ENCODE measurements around the gene RNF167.
A peak's percentile ranks its signal among the peaks of the same experiment; 100 is the strongest.

Gene RNF167

DNA sequence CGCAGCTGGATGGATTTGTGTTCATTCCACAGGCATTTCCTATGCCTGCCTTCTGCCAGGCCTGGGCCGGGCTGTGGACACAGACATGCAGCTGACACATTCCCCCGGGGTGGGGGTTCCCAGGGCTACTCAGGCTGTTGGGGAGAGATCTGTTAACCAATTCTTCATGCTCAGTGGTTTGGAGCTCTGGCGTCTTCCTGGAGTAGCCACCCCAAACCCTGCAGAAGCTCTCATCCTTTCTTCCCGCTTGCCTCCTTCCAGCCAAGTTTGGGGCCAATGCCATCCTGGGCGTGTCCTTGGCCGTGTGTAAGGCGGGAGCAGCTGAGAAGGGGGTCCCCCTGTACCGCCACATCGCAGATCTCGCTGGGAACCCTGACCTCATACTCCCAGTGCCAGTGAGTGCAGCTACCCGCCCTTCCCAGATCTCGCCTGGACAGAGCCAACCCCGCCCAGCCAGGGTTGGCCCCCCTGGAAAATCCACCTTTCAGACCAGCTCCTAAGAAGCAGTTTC, 13.4 kb downstream of the RNF167 start:
- no peak for DNase-seq (ENCODE audit: low read depth, low spot score)

DNA sequence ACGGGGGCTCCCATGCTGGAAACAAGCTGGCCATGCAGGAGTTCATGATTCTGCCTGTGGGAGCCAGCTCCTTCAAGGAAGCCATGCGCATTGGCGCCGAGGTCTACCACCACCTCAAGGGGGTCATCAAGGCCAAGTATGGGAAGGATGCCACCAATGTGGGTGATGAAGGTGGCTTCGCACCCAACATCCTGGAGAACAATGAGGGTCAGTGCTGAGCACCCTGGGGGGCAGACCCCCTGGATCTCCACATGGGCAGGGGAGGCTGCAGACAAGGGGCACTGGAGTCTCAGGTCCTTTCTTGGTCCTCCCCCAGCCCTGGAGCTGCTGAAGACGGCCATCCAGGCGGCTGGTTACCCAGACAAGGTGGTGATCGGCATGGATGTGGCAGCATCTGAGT, 15.0 kb downstream of the RNF167 start:
- DNase-seq (ENCODE audit: low read depth, low spot score): no peak

DNA sequence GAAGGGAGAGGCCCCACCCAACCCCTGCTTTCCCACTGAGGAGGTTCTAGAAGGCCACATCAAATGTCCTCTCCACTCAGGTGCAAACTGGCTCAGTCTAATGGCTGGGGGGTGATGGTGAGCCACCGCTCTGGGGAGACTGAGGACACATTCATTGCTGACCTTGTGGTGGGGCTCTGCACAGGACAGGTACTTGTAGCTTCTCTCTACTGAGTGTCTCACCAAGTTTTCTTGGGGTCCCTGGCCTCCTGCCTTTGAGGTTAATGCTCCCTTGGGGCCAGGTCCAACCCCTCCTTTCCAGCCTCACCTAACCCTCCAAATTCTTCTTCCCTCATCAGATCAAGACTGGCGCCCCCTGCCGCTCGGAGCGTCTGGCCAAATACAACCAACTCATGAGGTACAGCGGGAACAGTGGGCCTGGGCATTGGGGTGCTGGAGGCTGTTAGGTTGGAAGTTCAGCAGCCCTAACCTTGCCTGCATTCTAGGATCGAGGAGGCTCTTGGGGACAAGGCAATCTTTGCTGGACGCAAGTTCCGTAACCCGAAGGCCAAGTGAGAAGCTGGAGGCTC, 16.5 kb downstream of the RNF167 start:
- no peak for DNase-seq (ENCODE audit: low read depth, low spot score)

DNA sequence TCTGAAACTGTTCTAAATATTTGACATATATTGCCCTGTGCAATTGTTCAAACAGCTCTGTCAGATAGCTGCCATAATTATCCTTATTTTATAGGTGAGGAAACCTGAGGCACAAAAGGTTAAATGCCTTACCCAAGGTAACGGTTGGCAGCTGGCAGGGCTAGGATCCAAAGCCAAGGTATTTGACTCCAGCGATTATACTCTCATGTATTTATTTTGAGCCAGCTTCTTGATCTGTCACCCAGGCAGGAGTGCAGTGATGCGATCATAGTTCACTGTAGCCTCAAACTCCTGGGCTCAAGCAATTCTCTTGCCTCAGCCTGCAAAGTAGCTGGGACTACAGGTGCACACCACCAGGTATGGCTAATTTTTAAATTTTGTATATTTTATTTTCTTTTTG, 18.0 kb downstream of the RNF167 start:
- DNase-seq (ENCODE audit: low read depth, low spot score): no peak

DNA sequence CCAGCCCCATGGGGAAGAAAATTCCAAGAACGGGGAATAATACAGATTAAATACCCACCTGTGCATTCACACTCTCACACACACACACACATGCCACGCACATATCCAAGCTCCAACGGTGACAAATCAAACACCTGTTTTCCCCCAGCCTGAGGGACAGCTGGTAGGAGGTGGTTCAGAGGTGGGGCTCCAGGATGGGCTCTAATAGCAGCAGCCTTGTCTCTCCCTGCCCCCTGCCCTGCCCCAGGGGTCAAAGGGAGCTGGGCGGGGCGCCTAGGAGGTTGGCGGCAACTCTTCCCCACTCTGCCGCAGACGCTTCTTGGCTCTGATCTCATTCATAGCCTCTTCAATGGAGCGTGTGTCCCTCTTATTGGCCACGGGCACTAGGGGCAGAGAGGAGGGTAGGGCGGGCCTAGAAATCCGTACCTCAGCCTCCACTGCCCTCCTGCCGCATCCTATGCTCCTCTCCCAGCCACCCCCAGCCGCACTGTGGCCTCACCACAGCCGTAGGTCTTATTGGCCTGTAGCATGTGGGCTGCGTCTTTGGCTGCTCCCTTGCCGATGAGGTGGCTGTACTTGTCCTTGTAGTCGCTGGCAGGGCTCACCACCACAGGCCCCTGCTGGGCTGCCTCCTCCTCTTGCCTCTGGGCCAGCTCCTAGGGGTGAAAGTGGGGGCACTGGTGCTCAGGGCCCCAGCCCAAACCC, 19.3 kb downstream of the RNF167 start:
- DNase-seq (ENCODE audit: low read depth, low spot score): no peak

DNA sequence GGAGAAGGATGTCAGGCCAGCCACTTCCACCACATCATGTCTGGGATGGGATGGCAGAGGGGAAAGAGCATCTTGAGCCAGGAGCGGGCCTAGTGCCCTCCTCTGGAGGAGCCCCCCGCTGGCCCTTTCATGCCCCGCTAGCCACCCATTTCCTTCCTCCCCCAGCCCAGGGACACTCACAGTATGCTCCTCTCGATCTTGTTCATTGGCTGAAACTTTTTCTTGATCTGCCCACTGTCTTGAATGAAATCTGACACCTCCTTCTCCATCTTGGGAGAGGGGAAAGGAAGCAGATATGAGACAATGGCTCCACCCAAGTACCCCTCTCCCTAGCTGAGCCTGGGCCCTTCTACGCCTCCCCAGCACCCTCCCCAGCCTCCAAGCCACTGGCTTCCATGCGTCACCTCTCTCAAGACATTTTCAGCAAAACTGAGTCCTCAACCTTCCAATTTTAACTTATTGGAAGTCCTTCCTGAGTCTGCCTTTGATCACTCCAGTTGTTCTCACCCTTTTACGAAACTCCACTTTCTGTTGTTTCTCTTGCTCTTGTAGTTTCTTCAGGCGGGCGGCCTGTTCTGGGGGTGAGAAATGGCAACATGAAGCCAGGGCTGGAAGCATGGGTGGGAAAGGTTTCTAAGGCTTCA, 20.3 kb downstream of the RNF167 start:
- no peak for DNase-seq (ENCODE audit: low read depth, low spot score)

DNA sequence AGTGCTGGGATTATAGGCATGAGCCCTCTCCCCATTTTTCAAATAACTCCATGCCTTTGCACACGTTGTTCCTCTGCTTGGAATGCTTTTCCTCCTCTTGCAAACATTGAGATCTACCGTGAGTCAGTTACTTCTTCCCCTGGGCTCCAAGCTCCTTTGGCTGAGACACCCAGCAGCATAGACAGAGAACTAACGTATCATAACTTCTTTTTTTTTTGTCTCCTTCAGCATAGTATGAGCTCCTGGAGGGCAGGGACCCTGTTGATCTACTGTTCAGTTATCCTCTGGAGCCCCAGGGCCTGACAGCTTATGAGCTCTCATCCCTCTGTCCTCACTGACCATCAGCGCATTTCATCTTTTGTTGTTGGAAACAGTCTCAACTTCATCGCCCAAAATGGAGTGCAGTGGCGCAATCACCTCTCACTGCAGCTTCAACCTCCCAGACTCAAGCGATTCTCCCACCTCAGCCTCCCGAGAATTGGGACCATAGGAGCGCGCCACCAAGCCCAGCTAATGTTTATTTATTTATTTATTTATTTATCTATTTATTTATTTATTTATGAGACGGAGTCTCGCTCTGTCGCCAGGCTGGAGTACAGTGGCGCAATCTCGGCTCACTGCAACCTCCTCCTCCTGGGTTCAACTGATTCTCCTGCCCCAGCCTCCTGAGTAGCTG, 25.4 kb downstream of the RNF167 start:
- no peak for DNase-seq (ENCODE audit: low read depth, low spot score)

DNA sequence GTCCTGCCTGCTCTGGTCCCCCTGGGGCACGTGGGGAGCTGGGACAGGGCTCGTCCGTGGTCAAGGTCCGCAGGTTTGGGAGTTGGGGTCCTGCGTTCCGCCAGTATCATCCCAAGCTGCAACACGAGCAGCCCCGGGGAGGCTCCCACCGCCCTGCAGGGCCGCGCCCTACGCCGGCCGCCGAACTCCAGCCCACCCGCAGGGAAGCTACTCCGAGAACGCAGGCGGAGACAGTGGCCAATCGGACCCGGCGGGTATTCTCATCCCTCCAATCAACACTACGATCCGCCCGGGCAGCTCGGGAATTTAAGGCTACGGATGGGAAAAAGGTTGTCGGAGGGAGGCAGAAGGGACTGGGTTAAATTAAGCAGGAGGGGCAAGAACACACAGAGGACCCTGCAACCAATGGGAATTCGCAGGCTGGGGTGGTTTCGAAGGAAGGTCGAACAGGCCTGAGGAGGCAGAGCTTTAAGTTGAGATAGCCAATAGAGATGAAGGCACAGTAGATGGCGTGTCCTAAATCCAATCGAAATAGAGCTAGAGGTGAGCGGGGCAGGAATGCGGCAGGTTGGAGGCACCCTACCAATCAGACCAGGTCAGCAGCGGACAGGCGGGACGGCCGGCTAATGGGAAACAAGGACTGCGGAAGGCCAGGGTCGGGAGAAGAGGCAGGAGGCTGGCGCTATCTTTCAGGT, 26.9 kb downstream of the RNF167 start:
- peak; percentile 99 for DNase-seq (ENCODE audit: low read depth, low spot score)

DNA sequence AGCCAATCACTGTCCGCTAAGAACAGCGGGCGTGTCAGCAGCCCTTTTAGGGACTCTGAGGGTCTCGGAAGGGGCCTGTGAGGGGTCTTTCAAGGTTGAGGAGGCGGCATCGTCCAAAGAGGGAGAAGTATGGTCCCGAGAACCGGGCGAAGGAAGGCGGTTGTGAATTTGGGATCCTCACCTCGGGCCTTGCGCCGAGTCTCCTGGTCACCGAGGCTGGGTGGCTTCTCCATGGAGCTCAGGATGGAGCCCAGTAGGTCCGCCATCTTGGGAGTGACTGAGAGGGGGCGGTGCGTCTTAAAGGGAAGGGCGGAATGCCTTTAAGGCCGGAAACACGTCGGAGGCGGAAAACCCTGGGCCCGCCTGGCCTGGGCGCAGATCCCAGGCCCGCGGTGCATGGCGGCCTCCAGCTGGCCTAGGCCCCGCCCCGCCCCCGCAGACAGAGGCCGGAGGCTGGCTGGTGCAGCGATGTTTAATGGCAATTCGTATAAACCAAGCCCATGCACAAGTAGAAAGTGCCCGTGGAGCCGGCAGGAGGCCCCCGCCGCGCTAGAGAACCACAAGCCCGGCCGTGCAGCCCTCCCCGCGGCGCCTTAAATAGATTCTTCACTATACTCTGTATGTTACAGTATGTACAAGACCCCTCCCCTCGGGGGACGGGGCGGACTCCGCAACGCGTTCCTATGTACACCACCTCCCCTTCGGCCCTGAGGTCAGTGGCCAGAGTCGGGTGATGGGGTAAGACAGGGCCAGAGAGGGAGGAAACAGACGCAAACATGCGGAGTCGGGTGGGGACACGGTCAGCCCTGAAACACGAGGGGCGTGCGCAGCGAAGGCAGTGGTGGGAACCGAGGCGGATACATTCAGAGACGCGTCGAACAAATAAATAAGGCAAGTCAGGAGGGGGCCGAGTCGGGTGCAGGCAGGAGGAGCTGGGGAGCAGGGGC, 27.7 kb downstream of the RNF167 start, which contains the start of gene SPAG7:
TSS of gene SPAG7 (minus strand) at position 279 of the 947 bp plus-strand sequence. CDS start at position 266, 13 bp downstream.
- DNase-seq (ENCODE audit: low read depth, low spot score): peak; percentile 97

DNA sequence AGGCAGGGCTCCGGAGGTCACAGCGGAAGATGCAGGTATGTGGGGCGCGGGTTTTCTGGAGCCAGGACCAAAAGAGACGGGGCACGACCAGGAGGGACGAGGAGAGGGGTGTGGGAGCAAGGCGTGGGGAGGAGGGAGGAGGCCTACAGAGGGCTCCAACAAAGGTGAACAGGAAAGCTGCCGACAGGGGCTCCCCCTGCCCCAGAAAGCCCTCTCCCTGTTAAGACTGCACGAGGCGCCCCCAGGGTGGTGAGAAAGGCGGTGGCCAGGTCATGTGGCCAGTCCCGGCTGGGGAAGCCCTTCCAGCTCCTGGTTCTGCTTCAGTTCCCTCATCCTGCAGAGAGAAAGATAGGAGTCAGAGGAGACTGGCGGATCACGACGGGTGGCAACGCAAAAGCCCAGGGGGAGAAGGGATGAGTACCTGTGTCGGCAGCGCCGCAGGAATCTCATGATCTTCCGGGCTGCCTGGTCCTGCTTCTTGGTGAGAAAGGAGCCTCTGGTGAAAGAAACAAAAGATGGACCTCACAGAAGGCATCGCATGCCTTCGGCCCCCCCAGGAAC, 28.5 kb downstream of the RNF167 start:
- DNase-seq (ENCODE audit: low read depth, low spot score): no peak

DNA sequence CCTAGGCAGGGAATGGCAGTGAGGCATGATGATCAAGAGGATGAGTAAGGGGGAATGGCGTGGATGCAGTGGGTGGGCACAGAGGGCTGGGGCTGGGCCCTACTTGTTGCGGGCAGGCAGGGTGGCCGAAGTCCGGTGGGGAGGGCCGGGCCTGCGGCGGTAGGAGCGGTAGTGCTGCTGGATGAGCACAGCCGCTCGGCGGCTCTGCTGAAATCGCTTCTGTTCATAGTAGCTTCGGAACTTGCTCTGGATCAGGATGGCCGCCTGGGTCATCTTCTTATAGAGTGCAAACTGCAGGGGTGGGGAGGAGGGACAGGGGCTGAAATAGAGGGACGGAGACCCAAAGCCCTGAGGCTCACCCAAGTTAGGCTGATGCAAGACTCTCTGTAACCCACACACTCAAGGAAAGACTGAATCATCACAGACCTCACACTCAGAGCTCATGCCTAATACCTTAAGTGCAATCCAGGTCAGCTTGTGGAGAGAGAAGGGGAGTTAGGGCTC, 29.0 kb downstream of the RNF167 start:
- no peak for DNase-seq (ENCODE audit: low read depth, low spot score)

DNA sequence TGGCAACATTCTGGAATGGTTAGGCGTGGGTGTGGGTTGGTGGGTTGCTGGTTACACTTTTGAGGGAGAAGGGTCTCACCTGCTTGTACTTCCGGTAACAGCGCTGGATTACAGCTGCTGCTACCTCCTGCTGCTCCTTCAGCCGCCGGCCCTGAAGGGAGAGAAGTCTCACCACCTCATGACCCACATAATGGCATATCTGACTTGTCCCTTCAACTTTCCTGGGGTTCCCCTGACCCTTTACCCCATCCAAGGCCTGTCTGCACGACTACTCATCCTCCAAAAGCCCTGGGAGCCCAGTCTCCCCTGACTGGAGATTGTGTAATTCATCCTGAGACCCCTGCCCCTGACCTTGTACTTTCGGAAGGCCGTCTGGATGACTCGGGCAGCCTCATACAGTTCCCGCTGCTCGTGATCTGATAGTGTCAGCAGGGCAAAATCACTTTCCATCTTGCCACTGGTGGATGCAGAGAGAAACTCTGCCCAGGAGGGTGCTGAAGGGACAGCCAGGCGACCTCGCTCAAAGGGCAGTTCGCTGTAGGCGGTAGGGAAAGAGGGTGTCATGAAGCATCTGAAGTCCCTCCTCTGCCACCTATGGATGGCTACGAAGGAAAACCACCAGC, 29.6 kb downstream of the RNF167 start:
- no peak for DNase-seq (ENCODE audit: low read depth, low spot score)

DNA sequence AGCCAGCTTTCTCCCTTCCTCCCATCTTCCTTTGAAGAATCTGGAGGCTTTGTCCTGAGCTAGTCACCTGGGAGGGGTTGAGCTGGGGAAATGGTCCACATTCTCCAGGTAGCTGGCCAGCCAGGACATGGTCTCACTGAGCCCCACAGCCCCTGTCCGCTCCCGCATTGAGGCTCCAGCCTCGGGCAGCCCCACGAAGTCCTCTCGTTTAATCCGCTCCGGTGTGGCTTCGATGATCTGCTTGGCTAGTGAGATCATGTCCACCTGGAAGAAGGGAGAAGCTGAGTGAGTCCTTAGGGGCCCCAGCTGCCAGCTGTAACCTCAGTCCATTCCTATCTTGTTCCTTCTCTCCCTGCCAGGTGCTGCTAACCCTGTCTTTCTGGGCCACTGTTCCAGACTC, 30.2 kb downstream of the RNF167 start:
- no peak for DNase-seq (ENCODE audit: low read depth, low spot score)

DNA sequence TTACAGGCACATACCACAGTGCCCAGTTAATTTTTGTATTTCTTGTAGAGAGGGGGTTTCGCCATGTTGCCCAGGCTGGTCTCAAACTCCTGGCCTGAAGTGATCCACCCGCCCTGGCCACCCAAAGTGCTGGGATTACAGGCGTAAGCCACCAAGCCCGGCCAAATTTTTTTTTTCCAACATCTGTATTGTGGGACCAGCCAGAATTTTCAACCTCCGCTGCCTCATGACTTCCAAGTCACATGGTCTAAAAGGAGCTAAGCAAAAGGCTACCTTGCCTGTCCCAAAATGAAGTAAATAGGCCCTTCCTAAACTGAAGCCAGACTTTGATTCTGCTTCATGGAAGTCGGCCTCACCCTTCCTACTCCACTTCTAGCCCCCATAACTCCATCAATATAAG, 31.8 kb downstream of the RNF167 start:
- no peak for DNase-seq (ENCODE audit: low read depth, low spot score)

DNA sequence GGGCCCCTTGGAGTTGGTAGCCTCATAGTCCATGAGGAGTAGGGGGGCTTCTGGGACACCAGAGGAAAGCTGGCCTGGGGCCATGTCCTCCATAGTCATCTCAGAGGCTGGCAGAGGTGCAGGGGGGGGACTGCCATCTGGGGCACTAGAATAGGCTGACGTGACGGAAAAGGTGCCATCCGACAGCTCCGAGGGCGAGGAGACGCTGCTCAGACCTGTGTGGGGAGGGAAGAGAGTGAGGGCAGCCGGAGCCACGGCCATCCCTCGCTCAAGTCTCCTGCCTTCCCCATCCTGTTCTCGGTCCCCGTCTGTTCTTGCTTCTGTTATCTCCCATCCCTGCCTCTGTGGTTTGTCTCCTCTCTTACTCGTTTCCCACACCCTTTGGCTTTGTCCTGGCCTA, 32.3 kb downstream of the RNF167 start:
- DNase-seq (ENCODE audit: low read depth, low spot score): no peak

DNA sequence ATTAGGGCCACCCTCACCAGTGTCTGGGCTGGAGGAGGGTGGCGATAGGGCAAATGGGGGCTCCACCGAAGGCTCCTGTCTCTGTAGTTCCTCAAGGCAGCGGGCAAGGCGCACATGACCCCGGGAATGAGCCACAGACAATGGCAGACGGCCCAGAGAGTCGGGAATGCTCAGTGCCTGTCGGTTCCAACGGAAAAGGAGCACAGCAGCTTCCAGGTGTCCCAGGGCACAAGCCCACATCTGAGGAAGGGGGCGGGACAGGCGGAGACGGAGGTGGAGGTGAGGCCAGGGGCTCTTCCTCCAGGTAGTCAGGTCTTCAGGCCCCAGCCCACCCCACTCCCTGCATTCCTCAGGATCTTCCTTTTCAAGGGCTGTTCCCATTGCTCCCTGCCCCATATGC, 32.7 kb downstream of the RNF167 start:
- no peak for DNase-seq (ENCODE audit: low read depth, low spot score)

DNA sequence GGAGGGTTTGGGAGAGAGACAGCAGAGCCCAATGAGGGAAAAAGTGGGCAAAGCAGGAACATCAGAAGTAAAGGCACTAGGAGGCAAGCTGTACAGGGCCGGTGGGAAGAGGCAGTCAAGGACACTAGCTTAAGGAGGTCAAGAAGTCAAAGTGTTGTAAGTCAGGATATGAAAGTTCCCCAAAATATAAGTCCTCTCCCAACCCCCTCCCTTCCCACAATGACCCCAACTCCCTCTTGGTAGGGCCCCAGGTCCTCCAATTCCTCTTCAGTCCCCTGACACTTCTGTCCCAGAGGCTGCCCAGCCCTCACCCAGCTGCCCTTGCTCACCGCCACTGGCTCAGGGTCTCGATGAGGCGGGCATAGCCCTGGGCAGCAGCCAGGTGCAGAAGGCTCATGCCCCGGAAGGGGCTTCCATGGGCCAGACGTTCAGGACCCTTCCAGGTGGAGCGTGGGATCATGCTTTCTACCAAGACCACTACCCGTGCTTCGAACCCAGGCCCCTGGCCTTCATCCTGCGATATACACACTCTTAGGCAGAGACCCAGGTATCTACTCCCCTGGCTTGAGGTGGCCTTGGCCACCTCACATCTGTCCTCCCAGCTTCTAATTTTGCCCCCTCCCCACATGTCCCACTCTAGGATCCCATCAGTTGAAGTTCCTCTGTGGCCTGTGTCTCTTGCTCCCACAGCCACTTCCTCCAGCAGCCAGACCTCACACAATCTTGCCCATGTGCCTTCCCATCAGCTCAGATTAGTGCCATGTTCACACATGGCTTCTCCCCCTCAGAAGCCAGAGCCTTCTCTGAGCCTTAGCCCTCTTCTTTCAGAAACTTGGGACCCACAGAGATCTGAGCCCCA, 33.4 kb downstream of the RNF167 start:
- DNase-seq (ENCODE audit: low read depth, low spot score): no peak

DNA sequence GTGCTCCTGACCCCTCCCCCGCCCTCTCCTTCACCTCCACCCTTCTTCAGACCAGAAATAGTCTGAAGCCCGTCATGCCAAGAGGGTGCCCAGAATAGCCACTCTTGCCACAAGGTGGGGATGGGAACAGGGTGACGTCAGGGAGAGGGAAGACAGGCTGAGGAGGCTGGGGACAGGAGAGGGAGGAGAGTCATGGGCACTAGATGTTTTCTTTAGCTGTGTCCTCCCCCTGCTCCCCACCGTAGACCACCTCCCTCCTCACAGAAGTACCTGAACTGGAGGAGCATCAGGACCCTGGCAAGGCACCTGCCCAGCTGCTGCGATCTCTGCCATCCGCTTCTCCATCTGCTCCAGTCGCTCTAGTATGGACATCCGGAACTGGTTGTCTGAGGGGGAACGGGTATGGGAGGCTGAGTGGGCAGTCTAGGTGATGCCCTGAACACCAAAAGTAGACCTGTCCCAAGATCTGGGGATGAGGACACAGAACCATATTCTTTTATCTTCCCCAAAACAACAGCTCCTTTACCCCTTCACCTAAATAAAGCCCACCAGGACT, 34.1 kb downstream of the RNF167 start:
- DNase-seq (ENCODE audit: low read depth, low spot score): no peak
